Hepatic stellate cell (primary cell): Measurements from ENCODE around the gene IFNA14.
"Not testable (repeated sequence)": the region's sequence is repeated elsewhere in the genome, so short reads cannot be mapped to it uniquely, and the experiment has no call there.

ENCODE experiments used
- DNase-seq: peaks from one replicate; pipeline ENCODE4 v3.0.0; 2011; ENCODE audit warnings: low spot score

Gene IFNA14

GRCh38 chr9:21213411-21214326 lies 26.1 kb downstream of the IFNA14 start:
- not testable (repeated sequence) for DNase-seq

DNA sequence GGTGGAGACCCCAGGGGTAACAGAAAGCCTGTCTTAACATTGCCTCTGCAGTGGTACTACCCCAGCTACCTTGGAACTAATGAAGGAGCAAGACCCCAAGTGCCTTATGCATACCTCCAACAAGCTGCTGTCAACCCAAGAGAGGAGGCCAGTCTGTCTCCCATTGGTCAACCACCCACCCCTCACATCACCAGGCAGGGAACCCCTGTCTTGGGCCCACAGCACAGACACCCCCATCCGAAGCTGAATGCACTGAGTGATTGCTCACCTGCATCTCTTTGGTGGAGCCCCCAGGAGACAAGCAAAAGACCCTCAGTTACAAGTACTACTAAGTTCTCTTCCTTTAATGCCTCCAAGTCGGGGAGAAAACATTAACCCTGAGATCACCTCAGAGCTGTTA lies 27.6 kb downstream of the IFNA14 start:
- DNase-seq: not testable (repeated sequence)

GRCh38 chr9:21210782-21211181 lies 29.0 kb downstream of the IFNA14 start:
- not testable (repeated sequence) for DNase-seq

DNA sequence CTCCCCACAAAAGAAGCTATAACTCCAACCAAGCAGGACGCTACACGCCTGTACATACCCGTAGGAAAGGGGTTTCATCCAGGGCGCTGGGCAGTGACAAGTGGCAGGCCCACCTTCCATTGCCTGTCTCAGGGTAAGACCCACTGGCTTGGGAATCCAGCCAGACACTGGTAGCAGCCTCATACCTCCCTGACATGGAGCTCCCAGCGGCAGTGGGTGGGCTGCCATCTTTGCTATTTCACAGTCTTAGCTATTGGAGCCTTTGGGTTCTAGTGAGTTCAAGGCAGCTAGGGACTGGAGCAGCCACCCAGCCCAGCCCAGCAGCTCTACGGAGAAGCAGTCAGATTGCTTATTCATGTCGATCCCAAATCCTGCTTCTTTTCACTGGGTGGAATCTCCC lies 29.5 kb downstream of the IFNA14 start:
- DNase-seq: no peak

DNA sequence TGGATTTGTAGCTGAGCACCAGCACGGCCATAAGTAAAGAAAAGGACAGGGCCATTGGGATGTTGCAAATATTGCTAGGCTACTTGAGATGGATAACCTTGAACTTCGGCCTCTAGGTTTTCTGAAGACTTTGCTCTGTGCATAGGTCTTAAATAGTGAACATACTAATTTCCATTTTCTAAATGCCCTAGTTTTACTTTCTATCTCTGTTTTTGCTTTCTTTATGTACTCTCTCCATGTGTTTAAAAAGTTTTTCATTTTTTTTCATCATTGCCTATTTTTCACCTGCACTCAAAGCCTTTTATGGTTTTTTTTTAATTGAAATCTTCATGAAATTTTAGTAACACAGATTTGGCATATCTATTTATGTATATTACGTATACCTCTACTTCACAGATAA lies 32.8 kb downstream of the IFNA14 start, which contains the start of gene IFNA10:
Gene IFNA10 (minus strand): TSS at position 101 of the 400 bp plus-strand sequence. CDS start 46 bp downstream, at position 55.
- DNase-seq: not testable (repeated sequence)

DNA sequence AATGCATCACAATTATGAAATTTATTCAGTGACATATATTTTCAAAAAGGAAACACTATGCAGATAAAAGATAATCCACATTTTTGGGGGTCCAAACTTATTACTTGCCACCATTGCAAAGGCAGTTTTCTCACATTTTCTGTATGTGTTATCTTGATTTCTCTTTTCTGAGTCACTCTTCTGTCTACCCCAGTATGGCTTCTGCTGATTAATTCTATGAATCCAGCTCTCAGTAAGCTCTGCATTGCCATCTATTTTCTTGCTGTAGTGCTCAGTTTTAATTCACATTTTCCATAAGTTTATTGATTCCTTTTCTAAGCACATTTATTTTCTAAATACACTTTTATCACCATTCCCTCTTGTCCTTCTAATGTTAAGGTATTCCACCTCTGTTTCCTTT lies 34.6 kb downstream of the IFNA14 start:
- DNase-seq: no peak

DNA sequence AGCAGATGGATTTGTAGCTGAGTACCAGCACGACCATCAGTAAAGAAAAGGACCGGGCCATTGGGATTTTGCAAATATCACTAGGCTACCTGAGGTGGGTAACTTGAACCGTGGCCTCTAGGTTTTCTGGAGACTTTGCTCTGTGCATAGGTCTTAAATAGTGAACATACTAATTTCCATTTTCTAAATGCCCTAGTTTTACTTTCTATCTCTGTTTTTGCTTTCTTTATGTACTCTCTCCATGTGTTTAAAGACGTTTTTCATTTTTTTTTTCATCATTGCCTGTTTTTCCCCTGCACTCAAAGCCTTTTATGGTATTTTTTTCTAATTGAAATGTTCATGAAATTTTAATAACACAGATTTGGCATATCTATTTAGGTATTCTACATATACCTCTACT lies 37.7 kb downstream of the IFNA14 start, which contains the start of gene IFNA7:
Gene IFNA7 (minus strand): TSS at position 101 of the 400 bp plus-strand sequence. CDS start 40 bp downstream, at position 61.
- not testable (repeated sequence) for DNase-seq

GRCh38 chr9:21194867-21195776 lies 44.7 kb downstream of the IFNA14 start:
- not testable (repeated sequence) for DNase-seq
